Astrocyte (in vitro differentiated cells and primary cell): Measurements from ENCODE around the gene CNPY4. TPM values are rescaled to one million over a fixed set of nuclear protein-coding genes. Genes with fewer than 3 reads are reported as not detected.

Source experiments
- DNase-seq: peaks from one replicate; pipeline ENCODE4 v3.0.0-alpha.2; 2010; ENCODE audit warnings: low read depth
- FAIRE-seq: peaks from 2 replicates; lab custom pipeline; 2011; peaks lifted over from hg19 to GRCh38; lab: Jason Lieb, UNC
- H2AFZ ChIP-seq: 2 replicates; pipeline ENCODE4 v1.6.0; 2012; ENCODE audit warnings: low read depth, low read length, inconsistent platforms
- H3K27ac ChIP-seq: 2 replicates; pipeline ENCODE4 v1.5.1; 2011; ENCODE audit warnings: low read depth, low read length, inconsistent platforms
- H3K27me3 ChIP-seq: 2 replicates; pipeline ENCODE4 v1.6.0; 2011; ENCODE audit warnings: low read length, inconsistent platforms; ENCODE audit not compliant: insufficient read depth
- H3K36me3 ChIP-seq: 2 replicates; pipeline ENCODE4 v1.5.1; 2011; ENCODE audit warnings: low read length, inconsistent platforms; ENCODE audit not compliant: insufficient read depth
- H3K4me1 ChIP-seq: 2 replicates; pipeline ENCODE4 v1.5.1; 2011; ENCODE audit warnings: low read length, inconsistent platforms; ENCODE audit not compliant: insufficient read depth
- H3K4me2 ChIP-seq: 2 replicates; pipeline ENCODE4 v1.6.0; 2012; ENCODE audit warnings: low read length, inconsistent platforms
- H3K4me3 ChIP-seq: 2 replicates; pipeline ENCODE4 v1.5.1; 2011; ENCODE audit warnings: low read depth, mild to moderate bottlenecking, low read length, inconsistent platforms; ENCODE audit not compliant: insufficient read depth
- H3K79me2 ChIP-seq: 2 replicates; pipeline ENCODE4 v1.6.0; 2012; ENCODE audit warnings: mild to moderate bottlenecking, low read length, inconsistent platforms; ENCODE audit not compliant: insufficient read depth
- H3K9ac ChIP-seq: 2 replicates; pipeline ENCODE4 v1.6.0; 2012; ENCODE audit warnings: mild to moderate bottlenecking, low read length, inconsistent platforms
- H3K9me3 ChIP-seq: 2 replicates; pipeline ENCODE4 v1.5.1; 2012; ENCODE audit warnings: low read depth, mild to moderate bottlenecking, low read length, inconsistent platforms; ENCODE audit not compliant: insufficient read depth
- H4K20me1 ChIP-seq: 2 replicates; pipeline ENCODE4 v1.6.0; 2012; ENCODE audit warnings: low read length, inconsistent platforms; ENCODE audit not compliant: insufficient read depth
- H3K27ac Mint-ChIP-seq: one replicate; pipeline ENCODE4 v1.8.0; 2021; ENCODE audit warnings: mild to moderate bottlenecking, mixed read lengths; ENCODE audit not compliant: unreplicated experiment
- H3K27me3 Mint-ChIP-seq: one replicate; pipeline ENCODE4 v1.8.0; 2021; ENCODE audit warnings: low read depth, mixed read lengths; ENCODE audit not compliant: unreplicated experiment
- H3K36me3 Mint-ChIP-seq: one replicate; pipeline ENCODE4 v1.8.0; 2021; ENCODE audit warnings: low read depth, mixed read lengths; ENCODE audit not compliant: unreplicated experiment
- H3K4me1 Mint-ChIP-seq: one replicate; pipeline ENCODE4 v1.8.0; 2021; ENCODE audit warnings: low read depth, mixed read lengths; ENCODE audit not compliant: unreplicated experiment
- H3K4me3 Mint-ChIP-seq: one replicate; pipeline ENCODE4 v1.8.0; 2021; ENCODE audit warnings: mild to moderate bottlenecking, moderate library complexity, mixed read lengths; ENCODE audit not compliant: unreplicated experiment
- H3K9me3 Mint-ChIP-seq: one replicate; pipeline ENCODE4 v1.8.0; 2021; ENCODE audit warnings: mild to moderate bottlenecking, mixed read lengths; ENCODE audit not compliant: unreplicated experiment
- CTCF ChIP-seq: IDR thresholded peaks from 2 replicates; pipeline ENCODE4 v1.5.1; 2011; ENCODE audit warnings: low read depth, mild to moderate bottlenecking, inconsistent platforms, low read length, moderate library complexity; ENCODE audit not compliant: insufficient read depth
- EZH2 ChIP-seq: IDR thresholded peaks from 2 replicates; pipeline ENCODE4 v1.6.1; 2012; ENCODE audit warnings: mild to moderate bottlenecking, low read length, inconsistent platforms; ENCODE audit not compliant: insufficient read depth
- total RNA-seq: library from RNA; stranded (reverse); gene quantifications from 2 replicates; pipeline ENCODE4 v1.2.1, GENCODE V29; 2021

The CNPY4 gene
- total RNA-seq, 1 donor from 2014 or later = 16.4 TPM

GRCh38 chr7:100099452-100099851, 20.0 kb upstream of the CNPY4 start:
- H3K27ac Mint-ChIP-seq = peak overlapping the region; percentile 91
- no peak for FAIRE-seq

GRCh38 chr7:100100420-100101015, 18.9 kb upstream of the CNPY4 start:
- peak; percentile 97 for DNase-seq
- H2AFZ ChIP-seq = no peak overlapping the region
- FAIRE-seq = no peak
- H4K20me1 ChIP-seq = peaks cover 30% of the 10 kb centered on the region
- H3K9ac ChIP-seq = peak overlapping the region; percentile 91
- peak overlapping the region; percentile 69 for H3K4me3 ChIP-seq
- H3K4me1 ChIP-seq = peaks cover 24% of the 10 kb centered on the region
- H3K9me3 ChIP-seq = no peaks in the 10 kb centered on the region
- Mint-ChIP-seq H3K27ac (peak overlapping the region; percentile 91), H3K36me3 (peaks cover 24% of the 10 kb centered on the region), H3K27me3 (no peaks in the 10 kb centered on the region), H3K4me1 (peaks cover 22% of the 10 kb centered on the region), H3K4me3 (peak overlapping the region; percentile 93), H3K9me3 (no peaks in the 10 kb centered on the region)
- peaks cover 35% of the 10 kb centered on the region for H3K36me3 ChIP-seq
- peak overlapping the region; percentile 93 for H3K4me2 ChIP-seq
- H3K27me3 ChIP-seq = no peaks in the 10 kb centered on the region
- H3K79me2 ChIP-seq = peaks cover 57% of the 10 kb centered on the region
- TF ChIP-seq EZH2 (no peak), CTCF (no peak)
- peak overlapping the region; percentile 84 for H3K27ac ChIP-seq

More at GRCh38 chr7:100099452-100099851, 20.0 kb upstream of the CNPY4 start:
- H3K4me3 Mint-ChIP-seq = peak overlapping the region; percentile 93
- no peaks in the 10 kb centered on the region for H3K9me3 Mint-ChIP-seq
- H3K4me3 ChIP-seq = peak overlapping the region; percentile 69
- H3K27ac ChIP-seq = peak overlapping the region; percentile 84
- DNase-seq = no peak
- H3K36me3 ChIP-seq = peaks cover 41% of the 10 kb centered on the region
- peaks cover 22% of the 10 kb centered on the region for H3K4me1 Mint-ChIP-seq
- H3K4me2 ChIP-seq = peak overlapping the region; percentile 93
- peak overlapping the region; percentile 91 for H3K9ac ChIP-seq
- H3K9me3 ChIP-seq = no peaks in the 10 kb centered on the region
- no peak overlapping the region for H2AFZ ChIP-seq
- no peak for TF ChIP-seq EZH2
- TF ChIP-seq CTCF = no peak
- peaks cover 24% of the 10 kb centered on the region for H3K4me1 ChIP-seq
- H3K36me3 Mint-ChIP-seq = peaks cover 27% of the 10 kb centered on the region
- H3K27me3 Mint-ChIP-seq = no peaks in the 10 kb centered on the region
- peaks cover 64% of the 10 kb centered on the region for H3K79me2 ChIP-seq
- no peaks in the 10 kb centered on the region for H3K27me3 ChIP-seq
- peaks cover 32% of the 10 kb centered on the region for H4K20me1 ChIP-seq
